ENCODE measurements around the gene C15orf39.
"Not testable (repeated sequence)": the region's sequence is repeated elsewhere in the genome, so short reads cannot be mapped to it uniquely, and the experiment has no call there.

The C15orf39 gene

DNA sequence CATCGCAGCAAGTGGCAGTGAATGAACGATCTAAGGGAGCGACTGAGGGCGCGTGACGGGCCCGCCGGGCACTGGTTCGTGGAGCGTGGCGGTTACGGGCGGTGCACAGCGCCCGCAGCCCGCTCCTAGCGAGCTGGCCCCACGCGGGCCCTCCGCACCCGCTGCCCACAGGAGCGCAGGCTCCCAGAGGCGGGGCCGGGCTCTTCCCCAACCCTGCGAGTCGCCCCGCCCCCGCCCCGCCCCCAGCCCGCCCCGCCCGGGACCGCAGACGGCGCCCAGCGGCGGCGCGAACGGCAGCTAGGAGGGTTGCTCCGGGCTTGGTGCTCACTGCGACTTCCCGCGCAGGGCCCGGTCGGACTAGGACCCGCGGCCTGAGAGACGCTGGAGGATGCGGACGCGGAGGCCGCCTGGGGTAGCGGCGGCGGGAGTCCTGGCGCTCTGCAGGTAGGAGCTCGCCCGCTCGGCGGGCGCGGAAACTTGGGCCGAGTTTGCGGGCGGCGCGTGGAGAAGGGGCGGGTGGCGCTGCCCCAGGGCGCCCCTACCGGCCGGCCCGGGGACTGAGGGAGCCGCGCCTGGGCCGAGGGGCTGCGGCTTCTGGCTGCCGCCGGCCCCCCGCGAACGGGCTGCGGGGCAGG lies at the start of gene C15orf39:
C15orf39 (plus strand) TSS at position 267 of the 635 bp plus-strand sequence. CDS start 4,167 bp downstream, outside the sequence.
- peak; percentile 44 to 58 for DNase-seq (ENCODE audit: low read depth in 2 of 2, low spot score in 1 of 2)

DNA sequence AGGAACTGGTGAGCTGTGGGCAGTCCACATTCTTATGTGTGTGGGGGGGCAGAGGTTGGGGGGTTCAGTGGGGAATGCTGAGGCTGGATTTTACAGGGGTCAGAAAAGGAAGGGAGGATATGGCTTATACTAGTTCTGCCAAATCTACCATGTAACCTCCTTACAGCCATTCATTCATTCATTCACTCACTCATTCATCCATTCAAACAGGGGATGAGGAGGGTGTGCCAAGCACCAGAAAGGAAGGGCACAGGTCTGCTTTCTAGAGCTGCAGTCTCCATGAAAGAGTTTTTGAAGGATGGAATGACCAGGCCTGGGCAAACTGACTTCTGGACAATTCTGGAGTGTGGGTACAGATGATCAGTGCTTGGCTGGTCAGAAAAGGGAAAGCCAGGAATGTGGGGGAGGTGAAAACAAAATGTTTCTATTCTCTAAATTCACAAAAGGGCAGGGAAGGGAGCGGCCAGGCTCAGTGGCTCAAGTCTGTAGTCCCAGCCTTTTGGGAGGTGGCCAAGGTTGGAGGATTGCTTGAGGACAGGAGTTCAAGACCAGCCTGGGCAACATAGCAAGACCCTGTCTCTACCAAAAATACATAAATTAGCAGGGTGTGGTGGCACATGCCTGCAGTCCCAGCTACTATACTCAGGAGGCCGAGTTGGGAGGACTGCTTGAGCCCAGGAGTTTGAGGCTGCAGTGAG lies 49.2 kb upstream of the C15orf39 start:
- no peak for DNase-seq (ENCODE audit: low read depth in 2 of 2, low spot score in 1 of 2)

DNA sequence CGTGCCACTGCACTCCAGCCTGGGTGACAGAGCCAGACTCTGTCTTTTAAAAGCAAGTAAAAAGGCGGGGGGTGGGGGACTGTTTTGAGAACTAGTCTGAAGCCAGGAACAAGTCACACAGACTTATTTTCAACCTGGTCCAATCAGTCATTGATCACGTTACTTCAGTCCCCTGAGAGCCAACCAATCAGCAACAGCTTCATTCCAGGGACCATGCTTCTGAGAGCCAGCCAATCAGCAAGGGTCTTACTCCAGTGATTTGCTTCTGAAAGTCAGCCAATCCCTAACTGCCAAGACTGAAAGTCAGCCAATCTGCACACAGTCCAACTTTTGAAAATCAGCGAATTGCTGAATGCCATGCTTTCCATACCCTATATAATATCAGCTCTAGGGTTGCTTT lies 48.6 kb upstream of the C15orf39 start:
- no peak for DNase-seq (ENCODE audit: low read depth in 2 of 2, low spot score in 1 of 2)

DNA sequence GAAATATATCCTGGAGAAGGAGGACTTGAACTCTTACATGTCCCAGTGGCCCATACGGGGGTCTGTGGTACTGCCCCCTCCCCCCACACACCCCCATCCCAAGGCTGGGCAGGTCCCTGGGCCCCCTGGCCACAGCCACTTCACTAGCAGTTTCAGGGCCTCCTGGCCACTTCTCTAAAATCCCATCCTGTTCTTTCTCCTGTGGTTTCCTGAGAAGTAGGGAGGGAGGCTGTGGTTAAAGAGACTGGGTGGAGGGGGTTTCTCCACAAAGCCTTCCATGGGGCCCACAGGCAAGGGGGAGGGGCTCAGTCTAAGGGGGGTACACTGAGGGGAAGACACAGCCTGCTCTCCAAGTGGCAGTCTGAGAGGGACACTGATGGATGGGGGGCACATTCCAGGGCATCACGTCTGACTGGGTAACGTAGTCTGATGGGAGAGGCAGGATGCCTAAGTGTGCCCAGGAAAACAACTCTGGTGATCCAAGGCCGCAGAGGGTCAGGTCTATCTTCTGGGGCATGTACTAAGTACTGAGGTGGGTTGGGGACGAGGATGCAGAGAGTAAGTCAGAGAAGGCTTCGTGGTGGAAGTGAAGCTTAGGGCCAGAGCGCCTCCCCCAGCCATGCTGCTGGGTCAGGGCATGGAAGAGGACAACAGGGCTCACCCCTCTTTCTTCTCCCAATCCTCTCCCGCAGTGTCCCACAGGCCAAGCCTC lies 48.0 kb upstream of the C15orf39 start:
- no peak for DNase-seq (ENCODE audit: low read depth in 2 of 2, low spot score in 1 of 2)

DNA sequence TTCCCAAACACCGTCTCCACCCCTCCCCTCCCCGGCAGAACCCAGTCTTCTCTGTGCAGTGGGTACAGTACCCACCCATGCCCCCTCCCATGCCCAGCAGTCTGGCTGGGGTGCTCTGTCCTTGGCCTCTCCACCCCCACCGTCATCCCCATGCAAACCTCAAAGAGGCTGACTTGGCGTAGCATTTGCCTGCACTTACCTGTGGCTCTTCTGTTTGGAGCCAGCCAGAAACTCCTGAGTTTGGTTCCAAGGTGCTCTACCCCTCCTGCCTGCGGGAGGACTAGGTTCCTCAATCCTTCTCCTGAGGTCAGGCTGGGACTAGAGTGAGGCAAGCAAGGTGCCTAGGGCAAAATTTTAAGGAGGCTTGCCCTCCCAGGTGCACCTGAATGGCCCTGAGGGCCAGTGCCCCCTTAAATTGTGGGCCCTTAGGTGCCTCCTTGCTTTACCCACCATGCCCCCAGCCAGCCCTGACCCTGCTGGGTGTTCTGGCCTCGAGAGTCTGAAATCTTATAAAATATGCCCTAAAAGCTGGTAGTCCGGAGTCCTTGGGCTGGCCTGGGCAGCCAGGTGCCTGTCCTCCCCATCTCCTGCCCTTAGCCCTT lies 47.1 kb upstream of the C15orf39 start:
- no peak for DNase-seq (ENCODE audit: low read depth in 2 of 2, low spot score in 1 of 2)

DNA sequence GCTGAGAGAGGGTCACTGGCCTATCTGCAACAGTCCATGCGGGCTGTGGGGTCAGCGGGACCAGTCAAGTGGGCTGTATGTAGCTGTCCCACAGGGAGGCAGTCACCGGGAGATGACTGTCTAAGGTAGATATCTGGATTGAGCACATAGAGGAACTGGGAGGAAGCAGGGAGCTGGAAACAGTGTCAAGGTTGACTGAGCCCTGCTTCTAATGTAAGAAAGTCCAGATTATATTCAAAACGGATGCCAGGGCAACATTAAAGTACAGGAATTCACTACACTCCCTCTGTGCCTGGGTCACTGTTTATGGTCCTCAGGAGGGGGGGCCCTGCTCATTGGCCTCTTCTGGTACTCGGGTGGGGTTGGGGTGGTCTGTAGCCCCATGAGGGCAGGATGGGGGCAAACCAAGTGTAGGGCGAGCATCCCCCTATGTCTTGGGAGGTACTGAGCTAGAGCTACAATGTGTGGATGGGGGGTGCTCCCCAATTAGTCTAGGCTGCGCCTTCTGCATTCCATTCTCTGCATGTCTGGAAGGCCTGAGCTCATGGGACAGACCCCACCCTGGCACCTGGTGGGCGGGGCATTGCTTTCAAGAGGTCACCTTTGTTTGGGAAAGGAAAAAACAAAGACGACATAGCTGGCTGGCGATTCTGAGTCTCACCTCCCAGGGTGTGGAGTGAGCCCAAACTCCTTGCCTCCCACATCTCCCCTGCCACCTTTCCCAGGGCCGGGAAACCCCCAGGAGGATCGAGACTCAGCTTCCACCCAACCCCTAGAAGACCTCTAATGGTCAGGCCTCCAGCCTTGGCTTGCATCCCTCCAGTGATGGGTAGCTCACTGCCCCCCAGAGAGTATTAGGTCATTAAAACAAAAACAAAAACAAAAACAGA lies 45.1 kb upstream of the C15orf39 start:
- no peak for DNase-seq (ENCODE audit: low read depth in 2 of 2, low spot score in 1 of 2)

DNA sequence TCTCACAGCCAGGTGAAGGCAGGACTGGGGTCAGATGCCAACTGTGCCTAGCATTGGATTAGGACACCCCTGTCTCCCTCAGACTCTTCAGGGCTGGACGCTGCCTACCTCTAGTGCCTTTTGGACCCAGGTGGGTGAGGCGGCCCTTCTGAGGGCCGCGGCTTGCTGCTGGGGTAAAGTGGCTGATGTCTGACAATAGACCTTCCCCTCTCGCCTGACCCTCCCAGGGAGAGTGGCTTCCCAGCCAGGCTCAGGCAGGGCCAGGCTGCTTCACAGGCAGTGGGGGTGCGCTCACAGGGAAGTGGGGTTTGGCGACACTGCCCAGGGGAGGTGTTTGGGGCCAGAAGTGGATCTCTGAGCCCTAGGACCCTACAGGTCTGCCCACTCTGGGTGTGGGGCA lies 43.3 kb upstream of the C15orf39 start:
- DNase-seq (ENCODE audit: low read depth in 2 of 2, low spot score in 1 of 2), result no peak

DNA sequence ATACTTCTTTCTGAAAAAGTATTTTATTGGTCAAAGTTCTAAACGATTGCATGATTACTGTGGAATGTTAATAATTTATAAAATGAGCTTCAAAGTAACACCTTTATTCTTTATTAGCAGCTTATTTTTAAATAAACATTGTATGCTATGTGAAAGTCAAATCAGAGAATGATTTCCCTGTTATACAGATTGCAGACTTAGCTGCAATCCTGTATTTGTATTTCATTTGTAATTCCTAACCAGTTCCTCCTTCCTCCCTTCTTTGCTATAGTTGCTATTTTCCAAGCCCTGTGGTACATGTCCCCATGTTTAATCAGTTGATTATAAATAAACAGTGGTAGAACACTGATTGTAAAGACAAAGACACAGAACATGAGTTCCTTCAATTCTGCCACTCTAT lies 42.4 kb upstream of the C15orf39 start:
- no peak for DNase-seq (ENCODE audit: low read depth in 2 of 2, low spot score in 1 of 2)

DNA sequence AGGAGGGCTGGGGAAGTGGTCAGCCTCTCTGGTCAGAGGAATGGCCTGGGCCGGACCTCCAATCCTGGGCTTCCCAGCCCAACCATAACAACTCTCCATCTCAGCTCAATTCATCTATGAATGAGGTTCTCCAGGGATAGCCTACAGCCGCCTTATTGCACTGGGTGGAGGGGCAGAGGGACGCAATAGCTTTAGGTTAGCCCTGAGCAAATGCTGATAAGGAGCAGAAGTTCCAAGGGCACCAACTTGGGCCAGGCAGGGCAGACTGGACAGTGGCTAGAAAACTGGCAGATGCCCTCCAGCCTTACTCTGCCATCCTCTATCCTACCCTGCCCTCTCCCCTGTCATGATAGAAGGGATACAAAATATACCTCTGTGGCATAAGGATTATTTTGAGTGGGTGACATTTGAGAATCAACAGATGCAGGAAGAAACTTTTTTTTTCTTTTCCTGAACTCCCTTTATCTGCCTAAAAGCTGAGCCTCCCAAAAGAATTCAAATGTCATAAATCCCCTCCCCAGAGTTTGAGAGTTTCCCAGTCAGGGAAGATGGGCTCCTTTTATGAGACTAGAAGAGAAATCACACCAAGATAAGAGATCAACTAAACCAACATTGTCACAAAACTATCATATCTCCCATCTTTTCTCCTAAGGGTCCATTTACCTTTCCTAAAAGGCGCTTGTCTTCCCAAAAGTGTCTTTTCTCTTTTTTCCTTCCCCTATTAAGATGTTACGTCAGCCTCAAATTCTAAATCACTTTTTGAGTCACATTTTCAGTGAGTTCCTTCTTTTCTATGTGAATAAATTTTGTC lies 40.4 kb upstream of the C15orf39 start:
- no peak for DNase-seq (ENCODE audit: low read depth in 2 of 2, low spot score in 1 of 2)

DNA sequence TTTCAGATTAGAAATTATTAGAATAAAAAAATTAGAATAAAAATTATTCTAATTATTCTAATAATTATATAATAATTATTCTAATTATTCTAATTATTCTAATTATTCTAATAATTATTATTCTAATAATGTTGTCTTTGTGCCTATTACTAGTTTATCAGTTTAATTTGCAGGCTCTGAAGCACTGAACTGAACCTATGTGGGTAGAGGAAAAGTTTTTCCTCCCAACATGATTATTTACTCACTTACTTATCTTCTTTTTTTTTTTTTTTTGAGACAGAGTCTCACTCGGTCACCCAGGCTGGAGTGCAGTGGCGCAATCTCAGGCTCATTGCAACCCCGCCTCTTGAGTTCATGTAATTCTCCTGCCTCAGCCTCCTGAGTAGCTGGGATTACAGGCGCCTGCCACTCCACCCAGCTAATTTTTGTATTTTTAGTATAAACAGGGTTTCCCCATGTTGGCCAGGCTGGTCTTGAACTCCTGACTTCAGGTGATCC lies 39.7 kb upstream of the C15orf39 start:
- DNase-seq (ENCODE audit: low read depth in 2 of 2, low spot score in 1 of 2), result no peak

DNA sequence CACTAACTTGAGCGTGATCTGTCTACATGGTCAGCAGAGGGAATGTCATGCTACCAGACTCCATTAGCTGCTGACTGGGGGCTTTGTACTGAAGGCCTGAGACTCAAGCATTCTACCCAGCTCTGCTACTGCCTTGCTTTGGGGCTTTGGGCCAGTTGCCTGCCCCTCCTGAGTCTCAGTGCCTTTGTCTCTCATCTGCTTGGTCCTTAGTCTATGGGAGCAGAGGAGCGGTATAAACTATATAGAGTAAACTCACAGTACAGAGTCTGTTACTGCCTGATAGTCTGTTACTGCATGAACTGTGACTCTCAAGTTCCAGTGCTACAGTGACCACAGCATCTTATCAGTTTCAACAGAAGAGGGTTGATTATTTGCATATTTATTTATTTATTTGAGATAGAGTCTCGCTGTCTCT lies 38.5 kb upstream of the C15orf39 start:
- no peak for DNase-seq (ENCODE audit: low read depth in 2 of 2, low spot score in 1 of 2)

DNA sequence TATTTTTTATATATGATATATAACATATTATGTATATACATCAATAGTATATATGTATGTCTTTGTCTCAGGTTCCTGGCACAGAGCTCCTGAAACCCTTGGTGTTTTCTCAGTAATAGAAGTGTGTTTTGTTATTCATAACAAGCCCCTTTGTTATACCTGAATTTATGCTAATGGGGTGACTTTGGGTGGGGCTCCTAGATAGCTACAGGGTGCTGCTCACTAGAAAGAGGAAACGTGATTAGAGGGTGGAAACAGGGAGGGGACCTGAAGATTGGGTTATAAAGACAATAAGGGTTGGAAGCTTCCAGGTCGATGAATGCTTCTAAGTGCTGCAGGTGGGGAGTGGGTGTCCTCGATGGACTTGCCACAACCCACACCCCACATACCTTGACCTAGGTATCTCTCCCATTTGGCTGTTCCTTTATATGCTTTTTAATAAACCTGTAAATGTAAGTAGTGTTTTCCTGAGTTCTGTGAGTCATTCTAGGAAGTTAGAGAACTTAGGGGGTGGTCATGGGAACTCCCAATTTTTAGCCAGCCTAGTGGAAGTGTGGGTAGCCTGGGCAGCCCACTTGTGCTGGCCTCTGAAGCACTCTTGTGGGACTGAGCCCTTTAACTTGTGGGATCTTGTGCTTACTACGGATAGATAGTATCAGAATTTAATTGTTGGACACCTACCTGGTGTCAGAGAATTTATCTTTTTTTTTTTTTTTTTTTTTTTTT lies 36.9 kb upstream of the C15orf39 start:
- no peak for DNase-seq (ENCODE audit: low read depth in 2 of 2, low spot score in 1 of 2)

DNA sequence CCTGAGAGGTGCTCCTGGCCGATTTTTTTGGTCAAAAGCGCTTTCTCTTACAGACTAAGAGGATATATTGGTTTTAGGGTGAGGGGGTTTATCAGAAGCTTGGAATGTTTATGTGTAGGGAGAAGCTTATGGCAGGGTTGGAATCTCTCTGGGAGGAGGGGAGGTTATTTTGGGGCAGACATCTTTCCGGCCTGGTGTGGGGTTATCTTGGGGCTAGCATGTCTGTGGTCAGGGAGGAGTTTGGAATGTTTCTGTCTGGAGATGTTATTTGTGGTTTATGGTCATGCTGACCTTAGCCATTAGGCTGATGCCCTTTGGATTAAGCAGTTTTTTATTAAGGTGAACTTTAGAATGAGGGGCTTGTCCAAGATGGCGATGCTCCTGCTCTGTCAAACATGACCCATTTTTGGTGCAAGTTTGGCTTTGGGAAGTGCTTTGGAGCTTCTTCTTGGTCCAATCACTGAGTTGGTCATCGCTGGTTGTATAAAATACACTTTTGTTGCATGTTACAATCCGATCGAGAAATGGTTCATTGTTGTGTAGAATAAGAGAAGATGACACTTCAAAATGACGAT lies 35.1 kb upstream of the C15orf39 start:
- DNase-seq (ENCODE audit: low read depth in 2 of 2, low spot score in 1 of 2), result not testable (repeated sequence)

DNA sequence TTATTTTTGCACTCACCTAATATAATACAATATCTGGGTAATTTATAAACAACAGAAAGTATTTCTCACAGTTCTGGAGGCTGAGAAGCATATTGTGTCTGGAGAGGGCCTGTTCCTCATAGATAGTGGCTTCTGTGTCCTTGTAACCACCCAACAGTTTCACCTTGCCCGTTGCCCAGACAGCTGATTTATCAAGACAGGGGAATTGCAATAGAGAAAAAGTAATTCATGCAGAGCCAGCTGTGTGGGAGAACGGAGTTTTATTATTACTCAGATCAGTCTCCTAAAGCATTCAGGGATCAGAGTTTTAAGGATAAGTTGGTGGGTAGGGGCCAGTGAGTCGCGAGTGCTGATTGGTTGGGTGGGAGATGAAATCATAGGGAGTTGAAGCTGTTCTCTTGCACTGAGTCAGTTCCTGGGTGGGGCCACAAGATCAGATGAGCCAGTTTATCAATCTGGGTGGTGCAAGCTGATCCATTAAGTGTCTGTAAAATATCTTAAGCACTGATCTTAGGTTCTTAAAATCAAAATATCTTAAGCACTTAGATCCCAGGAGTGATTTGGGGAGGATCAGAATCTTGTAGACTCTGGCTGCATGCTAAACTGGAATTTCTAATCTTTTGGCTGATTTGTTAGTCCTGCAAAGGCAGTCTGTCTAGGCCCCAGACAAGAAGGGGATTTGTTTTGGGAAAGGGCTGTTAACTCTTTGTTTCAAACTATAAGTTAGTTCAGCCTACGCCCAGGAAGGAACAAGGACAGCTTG lies 33.9 kb upstream of the C15orf39 start:
- DNase-seq (ENCODE audit: low read depth in 2 of 2, low spot score in 1 of 2), result no peak

DNA sequence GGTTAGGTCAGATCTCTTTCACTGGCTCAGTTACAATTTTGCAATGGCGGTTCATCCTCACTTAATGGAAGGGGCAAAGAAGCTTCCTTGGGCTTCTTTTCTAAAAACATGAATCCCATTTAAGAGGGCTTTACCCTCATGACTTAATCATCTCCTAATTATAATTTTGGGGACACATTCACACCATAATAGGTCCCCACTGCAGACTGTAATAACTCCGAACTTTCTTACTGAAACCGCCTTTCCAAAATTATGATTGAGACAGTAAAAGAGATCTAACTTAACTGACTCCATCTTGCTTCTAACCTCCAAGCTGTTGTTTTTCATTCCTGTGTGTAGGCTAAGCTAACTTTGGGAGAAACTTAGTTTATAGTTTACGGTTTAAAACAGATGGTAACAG lies 33.3 kb upstream of the C15orf39 start:
- no peak for DNase-seq (ENCODE audit: low read depth in 2 of 2, low spot score in 1 of 2)

DNA sequence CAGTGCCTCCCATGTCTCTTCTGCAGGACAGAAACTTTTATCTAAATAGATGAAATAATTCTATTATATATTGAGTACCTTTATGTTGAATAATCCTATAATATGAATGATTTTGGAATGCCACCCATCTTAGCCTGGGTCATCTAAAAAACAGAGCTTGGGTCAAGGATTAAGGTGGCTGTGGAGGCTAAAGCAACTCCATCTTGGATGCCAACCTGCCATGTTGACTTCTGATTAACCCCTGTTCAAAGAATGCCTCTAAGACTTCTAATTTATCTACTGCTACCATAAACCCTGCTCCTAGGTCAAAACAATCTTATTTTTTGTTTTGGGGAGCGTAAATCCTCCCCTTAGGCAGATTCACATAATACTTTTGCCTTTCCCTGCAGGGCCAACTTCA lies 31.5 kb upstream of the C15orf39 start:
- no peak for DNase-seq (ENCODE audit: low read depth in 2 of 2, low spot score in 1 of 2)

DNA sequence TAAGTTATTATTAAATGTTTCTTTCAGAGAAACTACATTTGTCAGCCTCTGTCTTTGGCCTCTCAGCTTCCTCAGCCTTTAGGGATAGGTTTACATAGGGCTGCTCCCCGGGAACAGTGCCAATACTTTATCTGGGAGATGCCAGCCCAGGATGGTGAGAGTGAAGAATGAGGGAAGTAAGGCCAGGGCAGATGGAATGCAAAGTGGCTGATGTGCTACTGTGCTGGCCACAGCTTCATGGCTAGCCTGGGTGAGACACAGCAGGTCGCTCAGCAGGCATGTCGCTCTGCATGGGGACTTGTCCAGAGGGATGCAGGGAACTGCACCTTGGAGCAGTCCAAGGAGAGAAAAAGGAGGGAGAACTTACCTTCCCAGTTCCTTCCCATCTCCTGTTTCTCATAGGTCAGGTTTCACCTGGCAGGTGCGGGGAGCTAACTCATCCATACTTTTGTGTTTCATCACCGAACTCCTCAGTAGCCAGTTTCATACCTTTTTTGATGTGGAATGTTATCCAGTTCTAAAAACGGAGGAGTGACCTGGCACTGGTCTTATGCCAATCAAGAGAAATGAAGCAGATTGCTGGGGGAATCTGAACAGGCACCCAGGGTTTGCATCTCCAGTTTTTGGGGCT lies 30.9 kb upstream of the C15orf39 start:
- no peak for DNase-seq (ENCODE audit: low read depth in 2 of 2, low spot score in 1 of 2)

DNA sequence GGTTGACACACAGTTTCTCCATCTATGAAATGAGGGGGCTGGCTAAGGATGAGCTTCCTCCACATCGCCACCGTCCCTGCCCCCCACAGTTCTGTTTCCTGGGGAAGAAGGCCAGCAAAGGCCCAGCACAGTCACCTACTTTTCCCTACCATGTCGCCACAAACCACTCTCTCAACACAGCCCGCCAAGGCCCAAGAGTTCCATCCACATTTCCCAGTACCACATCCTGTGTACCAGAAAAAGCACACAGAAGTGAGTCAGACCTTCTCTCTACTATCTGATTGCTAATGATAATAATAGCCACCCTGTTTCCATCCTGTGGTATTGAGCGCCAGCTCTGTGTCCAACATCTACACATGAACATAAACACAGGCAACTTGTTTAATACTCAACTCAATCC lies 30.3 kb upstream of the C15orf39 start:
- DNase-seq (ENCODE audit: low read depth in 2 of 2, low spot score in 1 of 2), result no peak
